ENCODE results near the gene CHN1. TPM values are rescaled to one million over a fixed set of nuclear protein-coding genes. Genes with fewer than 3 reads are reported as not detected.

Gene CHN1
- polyA plus RNA-seq, 1 donor (not counting 4 experiments of a cell fraction or from before 2014, with no cell fraction given): 2.3 TPM

GRCh38 chr2:174750923-174751441 is 254.2 kb downstream of the CHN1 start:
- Histone ChIP-seq H2AFZ (ENCODE audit: control insufficient read depth, low read length) (no peak overlapping the region), H3K4me1 (ENCODE audit: control insufficient read depth, extremely low read depth, insufficient read depth, low read length) (peaks cover 5% of the 10 kb centered on the region), H3K27ac (ENCODE audit: control insufficient read depth, insufficient read depth, low read length) (no peak overlapping the region), H3K4me2 (ENCODE audit: control insufficient read depth, extremely low read depth, insufficient read depth, low read depth, low read length) (no peak overlapping the region), H3K9me3 (ENCODE audit: control insufficient read depth, low read depth, low read length) (no peaks in the 10 kb centered on the region), H3K79me2 (ENCODE audit: control insufficient read depth, insufficient read depth, low read length) (no peaks in the 10 kb centered on the region), H3K9ac (ENCODE audit: control insufficient read depth, extremely low read depth, insufficient read depth, low read length) (no peak overlapping the region), H3K36me3 (ENCODE audit: control insufficient read depth in 2 of 2, extremely low read depth in 1 of 2, insufficient read depth in 2 of 2, low read length in 2 of 2) (no peaks in the 10 kb centered on the region), H3K9me1 (ENCODE audit: control insufficient read depth, extremely low read depth, insufficient read depth, low read length) (no peaks in the 10 kb centered on the region), H4K20me1 (ENCODE audit: control insufficient read depth, extremely low read depth, insufficient read depth, low read length) (no peaks in the 10 kb centered on the region), H3K27me3 (ENCODE audit: control insufficient read depth, extremely low read depth, insufficient read depth, low read length) (no peaks in the 10 kb centered on the region), H3K4me3 (ENCODE audit: control insufficient read depth in 2 of 3, extremely low read depth in 1 of 3, insufficient read depth in 2 of 3, low read depth in 1 of 3, low read length in 3 of 3) (no peak overlapping the region)
- no peak for TF ChIP-seq CTCF (optimal IDR thresholded peaks at IDR 0.05 in 1 of 3, IDR thresholded peaks at IDR 0.05 in 1 of 3, conservative IDR thresholded peaks at IDR 0.05 in 1 of 3; ENCODE audit: extremely low read depth in 1 of 3, insufficient read depth in 2 of 3, low read length in 3 of 3)
- no peak for TF ChIP-seq EZH2 (IDR thresholded peaks at IDR 0.05; ENCODE audit: low read length)
- no peak for FAIRE-seq
- DNase-seq (ENCODE audit: low read depth, low spot score): no peak
- dilution Hi-C loops (cut with MboI; ENCODE audit: extremely low pct_ligation_motif_present, low sequenced_read_pairs): loop anchor here (25.0 kb wide), 1 partner anchor 211 kb away; no protein-coding TSS in a partner anchor

- Histone ChIP-seq H3K27ac (ENCODE audit: control insufficient read depth, insufficient read depth, low read length) (no peak overlapping the region), H3K27me3 (ENCODE audit: control insufficient read depth, extremely low read depth, insufficient read depth, low read length) (no peaks in the 10 kb centered on the region), H3K9me1 (ENCODE audit: control insufficient read depth, extremely low read depth, insufficient read depth, low read length) (no peaks in the 10 kb centered on the region), H3K4me1 (ENCODE audit: control insufficient read depth, extremely low read depth, insufficient read depth, low read length) (peaks cover 5% of the 10 kb centered on the region), H3K9me3 (ENCODE audit: control insufficient read depth, low read depth, low read length) (no peaks in the 10 kb centered on the region), H3K36me3 (ENCODE audit: control insufficient read depth in 2 of 2, extremely low read depth in 1 of 2, insufficient read depth in 2 of 2, low read length in 2 of 2) (no peaks in the 10 kb centered on the region), H4K20me1 (ENCODE audit: control insufficient read depth, extremely low read depth, insufficient read depth, low read length) (no peaks in the 10 kb centered on the region), H3K9ac (ENCODE audit: control insufficient read depth, extremely low read depth, insufficient read depth, low read length) (no peak overlapping the region), H3K79me2 (ENCODE audit: control insufficient read depth, insufficient read depth, low read length) (no peaks in the 10 kb centered on the region), H3K4me2 (ENCODE audit: control insufficient read depth, extremely low read depth, insufficient read depth, low read depth, low read length) (no peak overlapping the region), H3K4me3 (ENCODE audit: control insufficient read depth in 2 of 3, extremely low read depth in 1 of 3, insufficient read depth in 2 of 3, low read depth in 1 of 3, low read length in 3 of 3) (no peak overlapping the region), H2AFZ (ENCODE audit: control insufficient read depth, low read length) (no peak overlapping the region)
- no peak for DNase-seq (ENCODE audit: low read depth, low spot score)
- dilution Hi-C loops (cut with MboI; ENCODE audit: extremely low pct_ligation_motif_present, low sequenced_read_pairs): loop anchor here (25.0 kb wide), 1 partner anchor 213 kb away; no protein-coding TSS in a partner anchor
- no peak for FAIRE-seq
- TF ChIP-seq EZH2 (IDR thresholded peaks at IDR 0.05; ENCODE audit: low read length) (no peak), CTCF (optimal IDR thresholded peaks at IDR 0.05 in 1 of 3, IDR thresholded peaks at IDR 0.05 in 1 of 3, conservative IDR thresholded peaks at IDR 0.05 in 1 of 3; ENCODE audit: extremely low read depth in 1 of 3, insufficient read depth in 2 of 3, low read length in 3 of 3) (no peak)
Measured at GRCh38 chr2:174749793-174750192, 255.4 kb downstream of the CHN1 start.
